Astrocyte of the cerebellum (primary cell): Measurements from ENCODE around the gene PTDSS2.

ENCODE experiments used
- DNase-seq: peaks from one replicate; pipeline ENCODE4 v3.0.0-alpha.2; 2011; ENCODE audit warnings: low read depth
- H3K4me3 ChIP-seq: 2 replicates; pipeline ENCODE4 v1.5.1; 2011; ENCODE audit warnings: mild to moderate bottlenecking, low read depth, low read length, moderate library complexity
- in situ Hi-C: cut with HindIII; loops from 2 replicates; pipeline ENCODE4 v1.10.0; 2017; ENCODE audit warnings: low sequenced_read_pairs
- TF ChIP-seq, protein P1 (sequence below): IDR thresholded peaks from 2 replicates; pipeline ENCODE4 v1.5.1; 2012; ENCODE audit warnings: low read length, low read depth, moderate library complexity, mild to moderate bottlenecking; ENCODE audit errors: missing control alignments

PTDSS2 gene

GRCh38 chr11:445765-446588 is 4.1 kb upstream of the PTDSS2 start:
- no peak for DNase-seq
- in situ Hi-C loops: no loop called here
- TF ChIP-seq, protein P1, sequence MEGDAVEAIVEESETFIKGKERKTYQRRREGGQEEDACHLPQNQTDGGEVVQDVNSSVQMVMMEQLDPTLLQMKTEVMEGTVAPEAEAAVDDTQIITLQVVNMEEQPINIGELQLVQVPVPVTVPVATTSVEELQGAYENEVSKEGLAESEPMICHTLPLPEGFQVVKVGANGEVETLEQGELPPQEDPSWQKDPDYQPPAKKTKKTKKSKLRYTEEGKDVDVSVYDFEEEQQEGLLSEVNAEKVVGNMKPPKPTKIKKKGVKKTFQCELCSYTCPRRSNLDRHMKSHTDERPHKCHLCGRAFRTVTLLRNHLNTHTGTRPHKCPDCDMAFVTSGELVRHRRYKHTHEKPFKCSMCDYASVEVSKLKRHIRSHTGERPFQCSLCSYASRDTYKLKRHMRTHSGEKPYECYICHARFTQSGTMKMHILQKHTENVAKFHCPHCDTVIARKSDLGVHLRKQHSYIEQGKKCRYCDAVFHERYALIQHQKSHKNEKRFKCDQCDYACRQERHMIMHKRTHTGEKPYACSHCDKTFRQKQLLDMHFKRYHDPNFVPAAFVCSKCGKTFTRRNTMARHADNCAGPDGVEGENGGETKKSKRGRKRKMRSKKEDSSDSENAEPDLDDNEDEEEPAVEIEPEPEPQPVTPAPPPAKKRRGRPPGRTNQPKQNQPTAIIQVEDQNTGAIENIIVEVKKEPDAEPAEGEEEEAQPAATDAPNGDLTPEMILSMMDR: no peak
- no peak overlapping the region for H3K4me3 ChIP-seq

DNA sequence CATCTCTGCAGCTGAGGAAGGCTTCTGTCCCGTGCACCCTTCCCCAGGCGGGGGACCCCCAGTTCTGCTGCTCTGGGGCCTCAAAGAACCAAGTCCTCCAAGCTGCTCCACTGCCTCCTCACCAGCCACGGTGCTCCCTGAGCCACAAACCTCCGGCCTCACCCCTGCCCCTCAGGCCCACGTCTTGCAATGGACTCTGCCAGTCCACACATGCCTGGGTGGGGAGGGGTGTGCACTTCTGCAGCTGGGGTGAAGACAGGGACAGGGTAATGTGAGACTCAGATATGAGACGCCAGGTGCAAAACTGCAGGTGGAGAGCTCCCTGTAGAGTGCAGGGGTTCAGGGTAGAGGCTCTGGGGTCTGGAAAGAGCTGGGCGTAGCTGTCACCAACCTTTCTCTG is 3.2 kb upstream of the PTDSS2 start:
- TF ChIP-seq, protein P1: no peak
- no peak overlapping the region for H3K4me3 ChIP-seq
- in situ Hi-C loops: no loop called here
- DNase-seq: no peak

GRCh38 chr11:447923-448731 is 2.0 kb upstream of the PTDSS2 start:
- peak overlapping the region; percentile 62 for H3K4me3 ChIP-seq
- peak; percentile 63 for DNase-seq
- in situ Hi-C loops: no loop called here
- TF ChIP-seq, protein P1: peak; percentile 81

GRCh38 chr11:450809-451451 is 851 bp downstream of the PTDSS2 start:
- TF ChIP-seq, protein P1: no peak
- in situ Hi-C loops: loop anchor here (5.0 kb wide), 1 partner anchor 199 kb away; no protein-coding TSS in a partner anchor
- peak overlapping the region; percentile 78 for H3K4me3 ChIP-seq
- DNase-seq: peak; percentile 31

DNA sequence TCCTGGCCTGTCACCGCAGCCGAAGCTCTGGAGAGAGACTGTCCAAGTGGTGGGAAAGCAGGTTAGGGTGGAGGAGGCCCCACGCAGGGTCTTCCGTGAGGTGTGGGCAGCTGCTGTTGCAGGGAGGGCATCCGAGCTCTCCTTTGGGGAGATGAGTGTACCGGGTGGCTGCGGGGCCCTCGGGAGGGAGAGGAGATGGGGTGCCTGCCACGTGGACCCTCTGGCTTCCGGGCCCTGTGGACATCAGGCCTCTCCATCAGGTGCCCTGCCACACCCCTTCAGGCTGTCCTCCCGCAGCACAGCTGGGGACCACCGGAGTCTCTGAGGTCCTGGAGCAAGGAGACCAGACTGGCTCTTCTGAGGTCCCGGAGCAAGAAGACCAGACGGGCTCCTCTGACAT is 1.7 kb downstream of the PTDSS2 start:
- H3K4me3 ChIP-seq: peak overlapping the region; percentile 78
- in situ Hi-C loops: loop anchor here (5.0 kb wide), 1 partner anchor 199 kb away; no protein-coding TSS in a partner anchor
- DNase-seq: no peak
- TF ChIP-seq, protein P1: no peak

GRCh38 chr11:452203-452744 is 2.2 kb downstream of the PTDSS2 start:
- no peak overlapping the region for H3K4me3 ChIP-seq
- in situ Hi-C loops: loop anchor here (5.0 kb wide), 1 partner anchor 200 kb away; no protein-coding TSS in a partner anchor
- no peak for DNase-seq
- TF ChIP-seq, protein P1: no peak
